Liver (tissue), 9 donors: Measurements from ENCODE around the gene SIGLEC9. TPM values are rescaled to one million over a fixed set of nuclear protein-coding genes. Genes with fewer than 3 reads are reported as not detected.

ENCODE experiments used
- DNase-seq: peaks from one replicate; pipeline ENCODE4 v3.0.0-alpha.2; 2017; ENCODE audit warnings: low spot score
- H3K27ac ChIP-seq, 2 donors: one replicate each; pipeline ENCODE4 v1.7.0; 2013; ENCODE audit warnings: inconsistent platforms in 2 of 2, low read length in 2 of 2, control low read depth in 1 of 2, low read depth in 1 of 2, mild to moderate bottlenecking in 1 of 2
- H3K27me3 ChIP-seq, 4 donors: one replicate each; pipeline versions ENCODE4 v1.6.1 to v1.7.0; 2013; ENCODE audit warnings: low read length in 3 of 4, inconsistent platforms in 1 of 4, mild to moderate bottlenecking in 1 of 4, moderate library complexity in 1 of 4; ENCODE audit not compliant: control insufficient read depth in 4 of 4, insufficient read depth in 4 of 4
- H3K36me3 ChIP-seq, 4 donors: one replicate each; pipeline versions ENCODE4 v1.6.1 to v1.7.0; 2013; ENCODE audit warnings: low read length in 3 of 4, mild to moderate bottlenecking in 3 of 4, low read depth in 1 of 4, moderate library complexity in 1 of 4; ENCODE audit not compliant: control insufficient read depth in 4 of 4, insufficient read depth in 3 of 4
- H3K4me1 ChIP-seq, 4 donors: one replicate each; pipeline versions ENCODE4 v1.6.1 to v1.7.0; 2013; ENCODE audit warnings: low read length in 3 of 4, mild to moderate bottlenecking in 3 of 4, moderate library complexity in 1 of 4; ENCODE audit not compliant: control insufficient read depth in 4 of 4, insufficient read depth in 4 of 4
- H3K4me3 ChIP-seq, 3 donors: one replicate each; pipeline versions ENCODE4 v1.6.1 to v1.7.0; 2013; ENCODE audit warnings: low read length in 3 of 3, control low read depth in 1 of 3, low read depth in 1 of 3, mild to moderate bottlenecking in 1 of 3
- H3K9ac ChIP-seq, 2 donors: one replicate each; pipeline ENCODE4 v1.7.0; 2013; ENCODE audit warnings: low read length in 2 of 2, mild to moderate bottlenecking in 2 of 2, moderate library complexity in 2 of 2, control low read depth in 1 of 2, low read depth in 1 of 2
- H3K9me3 ChIP-seq, 4 donors: one replicate each; pipeline versions ENCODE4 v1.6.1 to v1.7.0; 2013; ENCODE audit warnings: low read length in 3 of 4; ENCODE audit not compliant: control insufficient read depth in 4 of 4
- ATF3 ChIP-seq: IDR thresholded peaks from 2 replicates; pipeline ENCODE4 v1.6.1; 2016; ENCODE audit warnings: antibody characterized with exemption
- CTCF ChIP-seq: fragments of 150-350 bp; IDR thresholded peaks from 2 replicates; pipeline ENCODE4 v1.5.1; 2017; ENCODE audit warnings: improper control_type of control experiment, low read depth, low read length; ENCODE audit not compliant: missing input control
- EGR1 ChIP-seq, 2 donors: IDR thresholded peaks; 2 replicates each; pipeline ENCODE4 v1.6.1; 2016 to 2018; ENCODE audit warnings: antibody characterized with exemption in 2 of 2, low read depth in 2 of 2
- FOXA1 ChIP-seq: IDR thresholded peaks from 2 replicates; pipeline ENCODE4 v1.6.1; 2016; ENCODE audit warnings: antibody characterized with exemption
- FOXA2 ChIP-seq: IDR thresholded peaks from 2 replicates; pipeline ENCODE4 v1.6.1; 2016; ENCODE audit warnings: antibody characterized with exemption
- GABPA ChIP-seq, 2 donors: IDR thresholded peaks in 1 of 2; conservative IDR thresholded peaks in 1 of 2; 2 replicates each; pipeline ENCODE4 v1.6.1; 2016; ENCODE audit warnings: antibody characterized with exemption in 2 of 2, mild to moderate bottlenecking in 1 of 2, moderate library complexity in 1 of 2
- HNF4A ChIP-seq, 2 donors: conservative IDR thresholded peaks; 2 replicates each; pipeline ENCODE4 v1.6.1; 2016; ENCODE audit warnings: antibody characterized with exemption in 2 of 2, mild to moderate bottlenecking in 2 of 2
- HNF4G ChIP-seq: IDR thresholded peaks from 2 replicates; pipeline ENCODE4 v1.6.1; 2016; ENCODE audit warnings: antibody characterized with exemption
- JUND ChIP-seq, 2 donors: IDR thresholded peaks; 2 replicates each; pipeline ENCODE4 v1.6.1; 2016; ENCODE audit warnings: antibody characterized with exemption in 2 of 2
- MAX ChIP-seq: IDR thresholded peaks from 2 replicates; pipeline ENCODE4 v1.6.1; 2016; ENCODE audit warnings: antibody characterized with exemption
- NR2F2 ChIP-seq: IDR thresholded peaks from 2 replicates; pipeline ENCODE4 v1.6.1; 2016; ENCODE audit warnings: antibody characterized with exemption
- RXRA ChIP-seq, 2 donors: IDR thresholded peaks; 2 replicates each; pipeline ENCODE4 v1.6.1; 2017 to 2018; ENCODE audit warnings: antibody characterized with exemption in 2 of 2, mild to moderate bottlenecking in 1 of 2
- SP1 ChIP-seq: IDR thresholded peaks from 2 replicates; pipeline ENCODE4 v1.6.1; 2018; ENCODE audit warnings: antibody characterized with exemption, mild to moderate bottlenecking
- TAF1 ChIP-seq: conservative IDR thresholded peaks from 2 replicates; pipeline ENCODE4 v1.6.1; 2016; ENCODE audit warnings: antibody characterized with exemption, mild to moderate bottlenecking
- YY1 ChIP-seq: IDR thresholded peaks from 2 replicates; pipeline ENCODE4 v1.6.1; 2016; ENCODE audit warnings: antibody characterized with exemption, mild to moderate bottlenecking
- ZBTB33 ChIP-seq: IDR thresholded peaks from 2 replicates; pipeline ENCODE4 v1.6.1; 2016; ENCODE audit warnings: antibody characterized with exemption
- WGBS: extraction: QIAGEN DNeasy Blood & Tissue Kit; methylation state at CpG from one replicate; pipeline ENCODE4 v1.1.7; 2013; 5-methylcytosine and 5-hydroxymethylcytosine counted together
- polyA plus RNA-seq, 2 donors: library from polyadenylated mRNA; stranded (reverse) in 1 of 2; unstranded in 1 of 2; fragments of 200-250 nt in 1 of 2; fragments of >200 nt in 1 of 2; fragmentation: Nextera tagmentation in 1 of 2; extraction: Ambion mirVana in 1 of 2; gene quantifications; one replicate each; pipeline versions ENCODE4 v1.2.1 to v1.2.3, GENCODE V29; 2013 to 2015
- total RNA-seq, 2 donors: library from RNA; depleted of rRNA; stranded (reverse); fragments of >200 nt; gene quantifications; one replicate each; pipeline ENCODE4 v1.2.3, GENCODE V29; 2014
- TF ChIP-seq, protein P1 (sequence below): IDR thresholded peaks from 2 replicates; pipeline ENCODE4 v1.6.1; 2016; ENCODE audit warnings: antibody characterized with exemption, mild to moderate bottlenecking
- donor health status: healthy.
- donor health status: healthy.
- donor health status: healthy.
- donor health status: healthy.
- donor health status: healthy.

Gene SIGLEC9
- total and polyA plus RNA-seq, 4 donors = 3.0 to 5.4 (median 4.4) TPM

GRCh38 chr19:51125421-51126075 is 842 bp downstream of the SIGLEC9 start:
- Histone ChIP-seq H3K4me3 (peak overlapping the region; percentile 19 to 34 (median 26)), H3K9ac (peak overlapping the region in 1 of 2 donors; percentile 50), H3K36me3 (peaks cover 0 to 2% (median 0%) of the 10 kb centered on the region in 4 donors), H3K27me3 (no peaks in the 10 kb centered on the region), H3K4me1 (peaks cover 0 to 21% (median 9%) of the 10 kb centered on the region in 4 donors), H3K27ac (peak overlapping the region; percentile 69 to 70), H3K9me3 (no peaks in the 10 kb centered on the region)
- 81% methylated on average over 16 of the region's 16 CpGs for WGBS
- TF ChIP-seq FOXA2 (no peak), MAX (no peak), ZBTB33 (no peak), YY1 (no peak), HNF4A (conservative IDR thresholded peaks at IDR 0.05) (no peak), JUND (IDR thresholded peaks at IDR 0.05) (no peak)
- no peak for DNase-seq

- peak overlapping the region; percentile 69 to 70 for H3K27ac ChIP-seq
- peaks cover 0 to 24% (median 11%) of the 10 kb centered on the region in 4 donors for H3K4me1 ChIP-seq
- H3K4me3 ChIP-seq = peak overlapping the region in 1 of 3 donors; percentile 19
- no peaks in the 10 kb centered on the region for H3K27me3 ChIP-seq
- peaks cover 0 to 4% (median 0%) of the 10 kb centered on the region in 4 donors for H3K36me3 ChIP-seq
- H3K9me3 ChIP-seq = no peaks in the 10 kb centered on the region
- no peak for DNase-seq
- TF ChIP-seq FOXA1 (no peak), MAX (no peak), FOXA2 (no peak), CTCF (no peak), HNF4G (no peak), TAF1 (no peak), ATF3 (no peak), YY1 (no peak), HNF4A (conservative IDR thresholded peaks at IDR 0.05) (no peak), SP1 (no peak), NR2F2 (no peak), JUND (IDR thresholded peaks at IDR 0.05) (no peak), GABPA (IDR thresholded peaks at IDR 0.05 in 1 of 2, conservative IDR thresholded peaks at IDR 0.05 in 1 of 2) (no peak), RXRA (IDR thresholded peaks at IDR 0.05) (no peak), ZBTB33 (no peak), EGR1 (IDR thresholded peaks at IDR 0.05; ENCODE audit: low read depth in 2 of 2) (no peak)
- TF ChIP-seq, protein P1, sequence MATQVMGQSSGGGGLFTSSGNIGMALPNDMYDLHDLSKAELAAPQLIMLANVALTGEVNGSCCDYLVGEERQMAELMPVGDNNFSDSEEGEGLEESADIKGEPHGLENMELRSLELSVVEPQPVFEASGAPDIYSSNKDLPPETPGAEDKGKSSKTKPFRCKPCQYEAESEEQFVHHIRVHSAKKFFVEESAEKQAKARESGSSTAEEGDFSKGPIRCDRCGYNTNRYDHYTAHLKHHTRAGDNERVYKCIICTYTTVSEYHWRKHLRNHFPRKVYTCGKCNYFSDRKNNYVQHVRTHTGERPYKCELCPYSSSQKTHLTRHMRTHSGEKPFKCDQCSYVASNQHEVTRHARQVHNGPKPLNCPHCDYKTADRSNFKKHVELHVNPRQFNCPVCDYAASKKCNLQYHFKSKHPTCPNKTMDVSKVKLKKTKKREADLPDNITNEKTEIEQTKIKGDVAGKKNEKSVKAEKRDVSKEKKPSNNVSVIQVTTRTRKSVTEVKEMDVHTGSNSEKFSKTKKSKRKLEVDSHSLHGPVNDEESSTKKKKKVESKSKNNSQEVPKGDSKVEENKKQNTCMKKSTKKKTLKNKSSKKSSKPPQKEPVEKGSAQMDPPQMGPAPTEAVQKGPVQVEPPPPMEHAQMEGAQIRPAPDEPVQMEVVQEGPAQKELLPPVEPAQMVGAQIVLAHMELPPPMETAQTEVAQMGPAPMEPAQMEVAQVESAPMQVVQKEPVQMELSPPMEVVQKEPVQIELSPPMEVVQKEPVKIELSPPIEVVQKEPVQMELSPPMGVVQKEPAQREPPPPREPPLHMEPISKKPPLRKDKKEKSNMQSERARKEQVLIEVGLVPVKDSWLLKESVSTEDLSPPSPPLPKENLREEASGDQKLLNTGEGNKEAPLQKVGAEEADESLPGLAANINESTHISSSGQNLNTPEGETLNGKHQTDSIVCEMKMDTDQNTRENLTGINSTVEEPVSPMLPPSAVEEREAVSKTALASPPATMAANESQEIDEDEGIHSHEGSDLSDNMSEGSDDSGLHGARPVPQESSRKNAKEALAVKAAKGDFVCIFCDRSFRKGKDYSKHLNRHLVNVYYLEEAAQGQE = no peak
- peak overlapping the region in 1 of 2 donors; percentile 3 for H3K9ac ChIP-seq
- WGBS = 59% methylated on average over 6 of the region's 6 CpGs
Observed at GRCh38 chr19:51127032-51127431, 2.3 kb downstream of the SIGLEC9 start.
